SHP77 (cell line): ENCODE measurements around the gene EVI5.
"Not testable (repeated sequence)": the region's sequence is repeated elsewhere in the genome, so short reads cannot be mapped to it uniquely, and the experiment has no call there.

Experiments
- DNase-seq, 2 experiments: peaks; one replicate each; lab custom pipeline; 2025; lab: John Stamatoyannopoulos, UW

Gene EVI5

DNA sequence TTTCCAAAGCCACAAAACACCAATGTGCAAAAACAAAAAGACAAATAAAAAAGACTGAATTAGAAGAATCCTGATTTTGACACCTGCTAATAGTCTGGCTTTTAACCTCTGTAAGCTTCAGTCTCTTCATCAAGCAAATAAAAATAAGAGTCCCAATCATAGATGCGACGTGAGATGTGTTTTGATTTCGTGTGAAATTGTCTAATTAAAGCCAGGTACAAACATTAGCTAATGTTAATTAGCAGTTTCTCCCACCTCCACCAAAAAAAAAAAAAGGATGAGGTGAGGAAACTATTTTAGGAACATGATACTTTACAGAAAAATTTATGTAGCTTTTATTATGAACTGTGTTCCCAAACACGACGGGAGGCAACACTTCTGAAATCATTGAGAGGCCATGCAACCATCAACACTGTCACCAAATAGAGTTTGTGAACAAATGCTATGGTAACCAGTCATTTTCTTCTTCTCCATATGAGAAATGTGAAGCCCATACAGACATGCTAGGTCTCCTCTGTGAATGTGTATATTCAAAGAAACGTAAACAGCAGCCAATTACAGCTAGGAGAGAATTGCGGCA, 6.7 kb upstream of the EVI5 start:
- no peak for DNase-seq

DNA sequence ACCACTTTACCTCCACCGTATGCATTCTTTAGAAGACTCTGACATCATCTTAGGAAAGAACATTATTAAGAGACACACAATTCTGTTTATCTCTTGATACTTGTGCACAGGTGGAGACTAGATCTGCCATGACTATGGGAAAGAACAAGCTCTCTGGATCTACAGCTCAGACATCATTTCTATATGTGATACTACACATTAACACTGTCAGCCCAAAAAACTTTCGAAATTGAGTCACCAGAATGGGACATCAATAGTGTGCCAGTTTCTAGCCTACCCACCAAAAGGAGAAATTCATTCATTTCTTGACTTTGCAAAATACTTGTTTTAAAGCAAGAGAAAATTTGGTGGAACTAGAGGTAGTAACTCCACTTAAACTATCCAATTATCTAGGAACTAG, 6.0 kb upstream of the EVI5 start:
- no peak for DNase-seq

DNA sequence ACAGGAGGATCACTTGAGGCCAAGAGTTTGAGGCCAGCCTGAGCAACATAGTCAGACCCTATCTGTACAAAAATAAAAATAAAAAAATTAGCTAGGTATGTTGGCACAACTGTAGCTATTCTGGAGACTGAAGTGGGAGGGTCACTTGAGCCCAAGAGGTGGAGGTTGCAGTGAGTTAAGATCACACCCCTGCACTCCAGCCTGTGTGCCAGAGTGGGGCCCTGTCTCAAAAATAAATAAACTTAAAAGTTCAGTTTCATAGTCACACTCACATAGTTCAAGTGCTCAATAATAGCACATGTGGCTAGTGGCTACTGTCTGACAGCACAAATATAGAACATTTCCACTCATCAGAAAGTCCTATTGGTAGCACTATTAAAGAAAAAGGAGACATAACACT, 5.2 kb upstream of the EVI5 start:
- no peak for DNase-seq

DNA sequence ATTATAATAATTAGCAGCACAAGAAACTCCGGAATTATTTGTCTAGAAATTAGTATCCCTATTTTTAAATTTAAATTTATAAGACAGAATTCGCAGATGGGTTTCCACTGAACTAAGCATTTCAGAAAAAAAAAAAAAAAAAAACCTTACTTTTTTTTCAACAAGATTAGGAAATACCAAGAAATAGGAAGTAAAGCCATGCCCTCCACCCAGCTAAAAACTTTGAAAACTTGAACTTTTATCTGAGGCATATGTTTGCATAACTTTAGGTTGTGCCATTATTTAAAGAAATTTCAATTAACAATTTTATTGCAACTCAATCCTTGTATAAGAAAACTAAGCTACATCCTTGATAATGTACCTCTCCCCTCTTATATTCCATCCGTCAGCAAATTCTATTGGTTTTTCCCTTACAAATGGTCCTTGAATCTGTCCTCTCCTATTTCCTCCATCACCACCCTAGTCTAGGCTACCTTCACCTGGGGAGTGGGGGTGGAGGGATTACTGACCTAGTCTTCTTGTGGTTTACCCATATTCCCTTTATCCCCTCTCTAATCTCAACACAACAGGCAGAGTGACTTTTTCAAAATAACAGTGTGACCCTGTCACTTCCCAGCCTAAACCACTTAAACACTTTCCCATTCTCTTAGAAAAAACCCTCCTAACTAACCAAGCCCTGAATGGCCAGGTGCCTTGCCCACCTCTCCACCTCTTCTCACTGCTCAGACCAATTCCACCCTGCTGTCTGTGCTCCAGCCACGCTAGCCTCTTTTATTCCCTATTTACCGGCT, 1.4 kb upstream of the EVI5 start:
- no peak for DNase-seq

DNA sequence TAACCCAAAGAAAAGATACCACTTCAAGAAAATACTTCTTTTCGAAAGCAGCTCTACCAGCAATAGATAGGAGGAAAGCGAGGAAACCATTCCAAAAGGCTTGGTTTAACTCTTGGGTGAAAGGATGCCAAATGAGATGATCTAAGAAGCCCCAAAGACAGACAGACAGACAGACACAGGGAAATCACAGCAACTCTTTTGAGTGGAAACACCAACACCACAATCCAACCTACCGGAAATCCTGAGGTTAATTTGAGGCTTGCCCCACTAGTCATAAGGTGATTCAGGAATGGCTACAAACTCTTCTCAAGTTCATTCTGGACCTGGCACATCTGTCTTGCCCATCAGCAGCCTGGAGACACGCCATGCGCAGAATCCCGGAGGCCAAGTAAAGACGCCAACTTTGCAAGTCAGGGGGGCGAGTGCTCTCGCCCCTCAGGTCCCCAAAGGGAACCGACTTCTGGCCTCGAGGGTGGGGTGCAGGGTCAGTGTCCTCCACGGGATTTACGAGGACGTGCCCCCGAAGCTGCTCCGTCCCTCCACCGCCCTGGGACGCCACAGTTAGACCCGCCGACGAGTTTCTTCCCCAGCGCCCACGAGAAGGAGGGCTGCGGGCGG, 778 bp downstream of the EVI5 start:
- no peak for DNase-seq

DNA sequence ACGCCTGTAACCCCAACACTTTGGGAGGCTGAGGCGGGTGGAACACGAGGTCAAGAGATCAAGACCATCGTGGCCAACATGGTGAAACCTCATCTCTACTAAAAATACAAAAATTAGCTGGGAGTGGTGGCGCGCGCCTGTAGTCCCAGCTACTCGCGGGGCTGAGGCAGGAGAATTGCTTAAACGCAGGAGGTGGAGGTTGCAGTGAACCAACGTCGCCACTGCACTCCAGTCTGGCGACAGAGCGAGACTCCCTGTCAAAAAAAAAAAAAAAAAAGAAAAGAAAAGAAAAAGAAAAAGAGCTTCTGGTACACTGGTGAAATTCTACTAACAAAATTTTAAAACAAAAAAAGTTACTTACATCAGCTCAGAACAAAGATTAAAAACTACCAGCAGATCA, 1.4 kb downstream of the EVI5 start:
- DNase-seq = not testable (repeated sequence)

DNA sequence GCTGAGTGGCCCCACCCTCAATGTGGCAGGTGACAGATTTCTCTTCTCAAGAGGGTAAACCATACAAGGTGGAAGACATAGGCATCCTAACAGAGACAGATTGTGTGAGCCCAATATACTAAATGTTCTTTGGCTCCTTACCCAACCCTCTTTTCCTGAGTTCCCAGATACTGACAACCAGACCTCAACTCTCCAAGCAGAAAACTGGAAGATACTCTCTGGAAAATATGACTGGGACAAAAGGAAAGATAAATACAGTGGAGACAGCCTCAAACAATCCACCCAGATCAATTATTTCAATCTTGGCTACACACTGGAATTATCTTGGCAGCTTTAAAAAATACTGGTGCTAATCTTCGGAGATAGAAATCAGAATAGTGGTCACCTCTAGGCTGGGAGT, 6.5 kb downstream of the EVI5 start:
- no peak for DNase-seq

DNA sequence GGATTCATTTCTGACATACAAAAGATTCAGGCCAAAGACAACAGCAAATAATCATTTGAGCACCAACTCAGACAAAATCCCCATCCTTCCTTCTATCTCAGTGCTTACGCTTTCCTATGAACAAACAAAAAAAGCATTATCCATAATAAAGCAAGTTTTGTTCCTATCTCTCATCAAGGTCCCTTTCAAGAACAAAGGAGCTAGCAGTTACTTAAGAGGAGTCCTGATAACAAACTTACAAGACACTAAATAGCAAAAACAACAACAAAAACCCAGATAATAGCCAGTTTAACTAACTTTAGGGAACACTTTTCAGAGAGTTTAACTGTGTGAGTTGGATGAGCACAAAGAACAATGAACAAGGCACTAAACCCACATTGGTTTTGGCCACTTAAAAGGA, 10.5 kb downstream of the EVI5 start:
- DNase-seq = no peak

DNA sequence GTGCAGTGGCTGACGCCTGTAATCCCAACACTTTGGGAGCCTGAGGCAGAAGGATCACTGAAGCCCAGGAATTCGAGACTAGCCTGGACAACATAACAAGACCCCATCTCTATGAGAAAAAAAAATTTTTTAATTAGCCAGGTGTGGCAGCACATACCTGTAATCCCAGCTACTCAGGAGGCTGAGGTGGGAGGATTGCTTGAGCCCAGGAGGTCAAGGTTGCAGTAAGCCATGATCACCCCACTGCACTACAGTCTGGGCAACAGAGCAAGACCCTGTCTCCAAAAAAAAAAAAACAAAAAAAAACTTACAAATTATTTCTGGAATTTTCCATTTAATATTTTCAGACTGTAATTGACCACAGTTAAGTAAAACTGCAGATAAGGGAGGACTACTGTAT, 11.2 kb downstream of the EVI5 start:
- not testable (repeated sequence) for DNase-seq

DNA sequence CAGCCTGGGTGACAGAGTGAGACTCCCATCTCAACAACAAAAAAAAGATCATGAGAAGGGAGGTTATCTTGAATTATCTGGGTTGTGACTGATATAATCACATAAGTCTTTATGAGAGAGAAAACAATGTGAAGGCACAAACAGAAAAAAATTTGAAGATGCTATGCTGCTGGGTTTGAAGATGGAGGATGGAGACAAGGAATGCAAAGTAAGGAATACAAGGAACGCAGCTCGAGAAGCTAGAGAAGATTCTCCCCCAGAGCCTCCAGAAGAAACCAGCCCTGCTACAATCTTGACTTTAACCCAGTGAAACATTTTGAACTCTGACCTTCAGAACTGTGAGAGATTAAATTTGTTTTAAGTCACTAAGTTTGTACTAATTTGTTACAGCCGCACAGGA, 15.1 kb downstream of the EVI5 start:
- no peak for DNase-seq

DNA sequence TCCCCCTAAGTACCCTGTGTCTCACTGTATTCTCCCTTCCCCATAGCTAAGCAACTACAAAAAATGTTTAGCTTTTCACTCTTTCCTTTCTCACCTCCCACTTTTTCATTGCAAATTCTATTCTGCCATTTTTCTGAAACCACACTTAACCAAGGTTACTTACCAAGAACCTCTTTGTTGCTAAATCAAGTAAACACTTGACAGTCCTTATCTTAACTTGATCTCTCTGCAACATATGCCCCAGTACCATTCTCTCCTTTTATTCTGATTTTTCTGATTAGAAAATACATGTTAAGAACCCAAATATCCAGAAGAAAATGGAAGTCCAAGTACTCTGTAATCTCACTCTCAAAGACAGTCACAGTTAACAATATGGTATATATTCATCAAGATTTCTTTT, 16.0 kb downstream of the EVI5 start:
- no peak for DNase-seq

DNA sequence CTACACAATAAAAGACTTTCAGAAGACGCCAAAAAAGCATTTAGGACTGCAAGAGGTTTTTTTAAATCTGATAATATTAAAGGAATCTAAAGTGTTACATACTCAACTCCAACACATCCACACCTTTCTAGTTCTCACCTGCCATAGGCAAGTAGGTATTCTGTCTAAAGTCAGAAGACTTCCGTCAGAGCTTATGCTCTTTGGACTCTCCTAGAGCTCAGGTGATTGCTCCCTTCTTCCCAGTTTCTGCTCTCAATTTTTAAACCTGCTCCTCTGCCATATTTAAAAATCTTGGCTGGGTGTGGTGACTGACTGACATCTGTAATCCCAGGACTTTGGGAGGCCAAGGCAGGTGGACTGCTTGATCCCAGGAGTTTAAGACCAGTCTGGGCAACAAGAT, 16.6 kb downstream of the EVI5 start:
- DNase-seq = no peak

DNA sequence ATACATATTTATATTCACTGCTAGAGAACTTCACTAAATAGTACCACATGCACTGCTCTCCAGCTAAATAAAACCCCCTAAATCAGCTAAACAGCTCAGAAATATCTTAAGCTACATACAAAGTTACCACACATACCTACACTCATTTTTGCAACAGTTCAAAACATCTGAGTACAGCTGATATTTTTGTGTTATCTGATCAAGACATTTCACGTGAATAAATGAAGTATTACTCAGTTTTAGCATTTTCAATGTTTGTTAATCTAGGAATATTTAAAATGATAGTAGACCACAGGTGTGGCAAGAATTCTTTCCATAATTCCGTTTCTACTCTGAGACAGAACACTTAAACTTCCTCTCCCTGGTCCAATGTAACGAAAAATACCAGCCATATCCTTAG, 20.8 kb downstream of the EVI5 start:
- no peak for DNase-seq

DNA sequence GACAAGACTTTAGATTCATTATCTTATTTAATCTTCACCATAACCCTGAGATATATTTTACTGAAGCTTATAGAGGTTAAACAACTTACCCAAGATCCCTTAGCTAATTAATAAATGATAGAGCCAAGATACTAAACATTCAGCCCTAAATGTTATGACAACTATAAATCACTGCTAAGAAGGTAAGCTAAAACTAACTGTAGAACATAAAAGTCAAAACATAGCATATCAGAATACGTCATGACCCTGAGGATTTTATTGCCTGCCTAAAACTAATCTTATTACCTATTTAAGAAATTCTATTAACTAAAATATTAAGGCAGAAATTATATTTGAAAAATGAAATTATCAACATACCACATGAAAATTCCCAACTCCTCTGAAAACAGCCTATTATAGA, 22.6 kb downstream of the EVI5 start:
- DNase-seq = no peak

DNA sequence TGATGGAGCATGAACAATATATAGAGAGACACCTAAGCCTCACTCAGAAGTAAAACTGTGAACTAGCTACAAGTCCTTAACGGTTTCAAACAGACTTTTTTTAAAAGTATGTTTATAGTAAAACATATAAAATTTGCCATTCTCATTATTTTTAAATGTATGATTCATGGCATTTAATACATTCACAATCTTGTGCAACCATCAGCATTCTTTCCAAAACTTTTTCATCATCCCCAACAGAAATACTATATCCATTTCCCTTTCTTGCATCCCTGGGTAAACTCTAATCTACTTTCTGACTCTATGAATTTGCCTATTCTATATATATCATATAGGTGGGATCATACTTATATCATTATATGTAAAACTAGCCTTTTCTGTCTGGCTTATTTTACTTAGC, 25.5 kb downstream of the EVI5 start:
- no peak for DNase-seq

DNA sequence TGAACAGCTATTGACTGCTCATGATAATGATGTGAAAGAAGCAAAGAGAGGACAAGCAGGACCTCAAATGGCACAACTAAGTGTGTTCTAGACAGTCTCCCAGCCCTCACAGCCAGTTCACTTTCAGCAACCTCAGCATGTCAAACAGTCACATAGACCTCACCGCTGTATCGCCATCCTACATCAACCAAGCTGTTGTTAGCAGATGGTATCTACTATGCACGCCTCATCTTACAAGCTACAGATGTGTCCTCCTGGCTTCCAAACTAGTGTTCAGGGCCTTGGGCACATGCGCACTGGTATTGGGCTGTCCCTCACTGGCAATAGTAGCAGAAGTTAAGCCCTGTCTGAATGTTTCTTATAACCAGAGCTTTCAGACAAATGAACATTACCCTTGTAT, 28.4 kb downstream of the EVI5 start:
- DNase-seq = no peak

DNA sequence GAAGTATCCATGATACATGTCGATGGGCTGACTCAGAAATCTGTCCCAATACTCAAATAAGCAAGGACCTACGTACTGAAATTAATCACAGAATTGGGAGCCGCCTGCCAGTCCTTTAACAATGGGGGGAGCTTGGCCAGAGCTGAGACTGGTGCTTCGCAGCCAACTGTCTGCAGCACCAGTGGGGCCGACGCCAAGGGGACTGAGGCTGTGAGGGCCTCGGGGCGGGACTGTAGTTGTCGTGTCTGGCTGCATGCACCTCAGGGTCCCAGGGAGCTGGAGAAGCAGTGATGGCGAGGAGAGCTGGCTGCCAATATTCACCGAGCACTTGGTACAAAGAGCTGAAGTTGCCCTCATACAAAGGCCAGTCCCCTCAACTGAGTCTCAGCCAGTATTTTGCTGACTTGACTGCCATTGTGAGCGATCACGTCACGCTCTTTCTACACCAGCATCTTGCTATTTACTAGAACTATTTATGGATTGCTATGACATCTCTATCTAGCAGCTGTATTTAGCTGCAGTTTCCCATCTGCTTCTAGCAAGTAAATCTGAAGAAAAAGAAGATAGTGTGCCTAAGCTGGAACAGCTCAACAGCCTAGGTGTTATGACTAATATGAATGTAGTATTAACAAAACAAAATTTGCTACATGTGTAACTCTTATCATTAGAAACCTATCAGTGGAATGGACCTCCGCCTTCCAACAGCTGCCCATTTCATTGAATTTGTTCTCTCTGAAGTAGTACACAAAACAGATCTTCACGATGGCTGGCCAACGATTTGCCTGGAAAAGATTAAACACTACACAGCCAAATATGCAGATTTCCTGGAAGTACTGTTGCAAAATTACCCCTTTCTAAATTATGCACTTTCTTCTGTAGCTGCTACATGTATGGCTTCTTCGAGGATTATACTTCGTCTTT, 29.1 kb downstream of the EVI5 start:
- DNase-seq = no peak

DNA sequence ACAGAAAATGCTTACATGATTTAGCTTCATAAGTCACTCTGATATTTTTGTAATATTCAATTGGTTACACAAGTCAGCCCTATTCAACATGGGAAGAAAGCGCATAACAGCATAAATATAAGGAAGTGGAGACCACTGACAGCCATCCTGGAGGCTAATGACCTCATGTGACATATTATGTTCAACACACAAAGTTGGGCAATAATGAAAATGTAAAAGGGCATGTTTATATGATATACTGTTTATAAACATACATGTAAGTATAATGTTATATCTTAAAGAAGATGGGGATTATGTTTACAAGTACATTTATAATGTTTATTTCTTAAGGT, 30.2 kb downstream of the EVI5 start:
- no peak for DNase-seq

DNA sequence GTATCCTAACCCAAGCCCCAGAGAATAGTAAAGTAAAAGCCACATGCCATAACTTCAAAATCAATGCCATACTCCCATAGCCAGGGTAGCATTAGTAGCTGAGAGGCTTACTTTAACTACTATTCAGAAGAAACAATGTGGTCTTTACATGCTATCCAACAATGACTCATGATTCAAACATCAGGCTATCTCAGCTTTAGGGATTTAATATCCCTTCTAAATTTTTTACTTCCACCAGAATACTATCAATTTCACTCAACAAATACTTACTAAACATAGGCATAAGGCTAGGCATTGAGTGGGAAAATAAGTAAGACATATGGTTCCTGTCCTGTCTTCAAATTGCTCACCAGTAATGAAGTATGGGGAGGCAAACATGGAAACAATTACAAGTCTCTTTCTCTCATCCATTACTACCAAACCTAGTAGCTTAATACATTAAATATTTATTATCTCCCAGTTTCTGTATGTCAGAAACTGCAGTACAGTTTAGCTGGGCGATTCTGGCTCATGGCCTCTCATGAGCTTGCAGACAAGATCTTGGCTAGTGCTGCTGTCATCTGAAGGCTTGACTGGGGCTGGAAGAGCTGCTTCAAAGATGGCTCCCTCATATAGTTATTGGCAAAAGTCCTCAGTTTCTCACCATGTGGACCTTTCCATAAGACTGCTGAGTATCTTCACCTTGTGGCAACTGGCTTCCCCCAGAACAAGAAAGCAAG, 30.7 kb downstream of the EVI5 start:
- no peak for DNase-seq

DNA sequence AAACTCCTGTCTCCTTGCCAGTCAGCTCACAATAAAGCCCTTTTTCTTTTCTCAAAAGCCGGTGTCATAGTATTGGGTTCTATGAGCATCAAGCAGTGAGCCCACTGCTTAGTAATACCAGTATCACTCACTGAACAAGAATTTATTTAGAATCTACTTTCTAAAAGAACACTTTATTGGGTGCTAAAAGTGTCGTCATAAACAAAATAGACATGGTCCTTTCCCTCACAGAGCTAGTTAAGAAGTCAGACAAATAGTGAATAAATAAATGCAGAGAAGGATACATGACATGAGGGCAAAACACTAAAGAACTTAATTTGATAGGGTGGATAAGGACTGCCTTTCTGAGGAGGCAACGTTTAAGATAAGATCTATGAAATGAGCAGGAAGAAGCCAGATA, 32.2 kb downstream of the EVI5 start:
- no peak for DNase-seq

DNA sequence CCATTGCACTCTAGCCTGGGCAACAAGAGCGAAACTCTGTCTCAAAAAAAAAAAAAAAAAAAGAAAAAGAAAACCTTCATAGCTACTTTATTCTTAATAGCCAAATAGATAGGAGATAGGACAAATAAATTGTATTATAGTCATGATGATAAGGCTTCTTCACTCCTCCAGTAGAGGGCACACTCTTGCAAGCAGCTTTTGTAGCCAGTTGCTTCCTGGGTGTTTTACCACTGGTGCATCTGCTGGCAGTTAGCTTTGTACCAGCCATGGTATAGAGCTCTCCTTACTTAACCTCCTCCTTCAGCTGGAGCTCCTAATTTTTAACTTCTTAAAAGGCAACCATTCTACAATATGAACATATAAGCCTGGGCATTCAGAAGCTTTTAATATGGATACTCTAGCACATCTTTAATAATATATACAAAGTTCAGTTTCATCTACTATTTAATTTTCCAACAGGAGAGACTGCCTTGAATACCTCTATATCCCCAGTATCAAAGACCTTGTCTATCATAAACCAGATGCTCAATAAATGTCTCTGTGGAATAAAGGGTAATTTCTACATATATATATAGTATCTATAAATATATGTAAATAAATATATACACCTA, 35.8 kb downstream of the EVI5 start:
- peak; percentile 36 to 55 for DNase-seq

DNA sequence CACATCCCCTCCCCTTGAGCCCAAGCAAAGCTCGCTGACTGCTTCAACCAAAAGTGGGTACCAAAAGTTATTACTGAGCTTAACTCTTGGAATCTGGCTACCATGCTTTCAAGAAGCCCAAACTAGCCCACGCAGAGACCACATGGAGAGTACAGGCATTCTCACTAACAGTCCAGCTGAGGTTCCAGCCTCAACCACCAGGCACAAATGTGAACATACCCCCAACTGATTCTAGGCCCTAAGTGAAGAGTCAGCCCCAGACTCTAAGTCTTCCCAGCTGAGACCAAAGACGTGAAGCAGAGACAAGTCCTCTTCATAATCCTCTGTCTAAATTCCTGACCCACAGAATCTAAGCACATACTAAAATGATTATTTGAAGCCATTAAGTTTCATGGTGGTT, 36.8 kb downstream of the EVI5 start:
- DNase-seq = no peak
